SH-SY5Y (cell line): Measurements from ENCODE around the gene LCT.

ENCODE experiments used
- GATA2 ChIP-seq: IDR thresholded peaks from 2 replicates; pipeline ENCODE4 v1.6.1; 2011; ENCODE audit warnings: mild to moderate bottlenecking, low read depth, low read length
- GATA3 ChIP-seq: IDR thresholded peaks from 2 replicates; pipeline ENCODE4 v1.6.1; 2011; ENCODE audit warnings: low read depth, mild to moderate bottlenecking, low read length, moderate library complexity

DNA sequence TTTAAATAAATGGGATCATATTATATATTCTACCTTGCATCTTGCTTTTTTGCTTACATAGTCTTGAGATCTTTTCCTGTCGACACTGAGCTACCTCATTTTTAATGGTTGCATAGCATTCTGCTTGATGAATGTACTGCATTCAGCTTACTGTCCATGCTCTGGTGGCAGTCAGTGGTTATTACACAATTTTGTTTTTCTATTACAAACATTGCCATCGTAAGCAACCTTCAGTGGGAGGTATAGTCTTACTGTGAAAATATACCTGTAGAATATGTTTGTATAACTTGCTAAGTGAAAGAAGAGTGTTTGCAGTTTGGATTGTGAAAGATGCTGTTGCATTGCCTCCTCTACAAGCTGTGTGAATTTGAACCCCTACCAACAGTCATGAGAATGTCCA, 52.0 kb downstream of the LCT start:
- no peak for TF ChIP-seq GATA3
- TF ChIP-seq GATA2: no peak
